ENCODE data around the gene NWD2. TPM values are rescaled to one million over a fixed set of nuclear protein-coding genes. Genes with fewer than 3 reads are reported as not detected.
A peak's percentile ranks its signal among the peaks of the same experiment; 100 is the strongest.

NWD2 gene
- total and polyA plus RNA-seq, 2 donors (not counting 1 experiment from before 2014, with no cell fraction given) = not detected

DNA sequence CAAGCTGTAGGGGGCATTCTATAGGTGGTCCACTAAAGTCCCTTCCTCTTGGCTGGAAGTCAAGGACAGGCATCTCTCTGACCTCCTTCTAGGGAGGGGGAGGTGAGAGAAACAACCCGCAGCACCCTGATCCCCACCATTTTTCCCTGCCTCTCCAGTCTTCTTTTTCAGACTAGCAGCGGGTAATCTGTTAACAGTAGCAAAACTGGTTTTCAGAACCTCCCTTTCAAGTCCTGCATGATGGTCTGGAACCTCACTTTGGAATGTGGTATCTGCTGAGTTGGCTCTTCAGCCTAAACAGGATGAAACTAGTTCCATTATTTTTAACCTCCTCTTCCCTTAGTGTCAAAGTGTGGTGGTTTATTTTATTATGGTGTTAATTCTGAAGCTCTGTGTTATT is 196.0 kb downstream of the NWD2 start:
- H3K4me1 ChIP-seq (ENCODE audit: control insufficient read depth, extremely low read depth, insufficient read depth, low read length) = no peaks in the 10 kb centered on the region
- H3K79me2 ChIP-seq (ENCODE audit: control insufficient read depth, insufficient read depth, low read length) = no peaks in the 10 kb centered on the region
- no peak for DNase-seq (ENCODE audit: low read depth in 2 of 2)
- H4K20me1 ChIP-seq (ENCODE audit: control insufficient read depth, extremely low read depth, insufficient read depth, low read length) = no peaks in the 10 kb centered on the region
- no peak overlapping the region for H3K4me3 ChIP-seq (replicated peaks in 1 of 4; ENCODE audit: control extremely low read depth in 1 of 4, insufficient read depth in 1 of 4, low read depth in 3 of 4, low read length in 4 of 4)
- no peaks in the 10 kb centered on the region for H3K36me3 ChIP-seq (ENCODE audit: control insufficient read depth, insufficient read depth, low read length)
- H3K9ac ChIP-seq (ENCODE audit: insufficient read depth, low read length) = no peak overlapping the region
- no peak for TF ChIP-seq EZH2 (IDR thresholded peaks at IDR 0.05; ENCODE audit: low read length, missing control alignments)
- TF ChIP-seq CTCF (conservative IDR thresholded peaks at IDR 0.05 in 1 of 2, IDR thresholded peaks at IDR 0.05 in 1 of 2; ENCODE audit: low read depth in 1 of 2, low read length in 2 of 2) = no peak
- no peaks in the 10 kb centered on the region for H3K27me3 ChIP-seq (ENCODE audit: control insufficient read depth, insufficient read depth, low read length)
- H3K9me3 ChIP-seq (ENCODE audit: control insufficient read depth, insufficient read depth, low read depth, low read length) = no peaks in the 10 kb centered on the region
- H2AFZ ChIP-seq (ENCODE audit: low read length) = no peak overlapping the region
- H3K27ac ChIP-seq (ENCODE audit: insufficient read depth, low read length) = no peak overlapping the region
- no peak overlapping the region for H3K4me2 ChIP-seq (ENCODE audit: extremely low read depth, insufficient read depth, low read length)

DNA sequence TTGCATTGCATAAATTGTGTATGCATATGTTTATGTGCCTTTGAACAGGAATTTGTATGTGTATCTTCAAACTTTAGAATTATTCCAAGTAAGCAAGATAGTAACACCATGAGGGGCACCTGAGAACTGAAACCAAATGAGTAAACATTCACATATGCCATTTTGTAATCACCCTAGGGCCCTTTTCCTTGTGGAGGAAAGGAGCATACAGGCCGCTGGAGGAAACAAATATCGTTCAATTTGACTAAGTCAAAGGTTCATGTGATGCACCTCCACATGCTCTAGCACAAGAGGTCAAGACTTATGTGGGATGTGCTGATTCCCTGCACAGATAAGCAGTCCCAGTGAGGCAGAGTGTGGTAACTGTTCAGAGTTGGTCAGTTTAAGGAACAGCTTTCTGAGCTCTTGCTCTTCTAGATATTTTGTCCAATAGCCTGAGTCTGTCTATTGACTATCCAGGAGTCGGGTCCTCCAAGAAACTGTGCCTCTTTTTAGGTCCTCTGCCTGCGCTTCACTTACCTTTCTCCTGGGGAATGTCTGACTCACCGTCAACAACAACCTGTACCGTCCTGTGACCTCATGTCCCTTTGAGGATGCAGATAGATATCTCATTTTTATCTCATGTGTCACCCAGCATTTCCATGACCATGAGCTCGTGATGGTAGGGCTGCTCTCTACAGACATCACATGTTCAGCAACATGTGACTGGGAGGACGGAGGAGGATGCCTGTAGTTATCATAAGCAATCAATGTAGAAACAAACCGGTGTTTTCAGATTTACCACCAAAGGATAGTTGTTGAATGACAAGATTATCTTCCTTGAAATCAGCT is 196.9 kb downstream of the NWD2 start:
- Histone ChIP-seq H3K4me1 (ENCODE audit: control insufficient read depth, extremely low read depth, insufficient read depth, low read length) (no peaks in the 10 kb centered on the region), H3K27me3 (ENCODE audit: control insufficient read depth, insufficient read depth, low read length) (no peaks in the 10 kb centered on the region), H3K36me3 (ENCODE audit: control insufficient read depth, insufficient read depth, low read length) (no peaks in the 10 kb centered on the region), H3K9ac (ENCODE audit: insufficient read depth, low read length) (no peak overlapping the region), H3K27ac (ENCODE audit: insufficient read depth, low read length) (no peak overlapping the region), H3K4me2 (ENCODE audit: extremely low read depth, insufficient read depth, low read length) (no peak overlapping the region), H2AFZ (ENCODE audit: low read length) (no peak overlapping the region), H4K20me1 (ENCODE audit: control insufficient read depth, extremely low read depth, insufficient read depth, low read length) (no peaks in the 10 kb centered on the region), H3K9me3 (ENCODE audit: control insufficient read depth, insufficient read depth, low read depth, low read length) (no peaks in the 10 kb centered on the region), H3K79me2 (ENCODE audit: control insufficient read depth, insufficient read depth, low read length) (no peaks in the 10 kb centered on the region), H3K4me3 (replicated peaks in 1 of 4; ENCODE audit: control extremely low read depth in 1 of 4, insufficient read depth in 1 of 4, low read depth in 3 of 4, low read length in 4 of 4) (no peak overlapping the region)
- TF ChIP-seq CTCF (conservative IDR thresholded peaks at IDR 0.05 in 1 of 2, IDR thresholded peaks at IDR 0.05 in 1 of 2; ENCODE audit: low read depth in 1 of 2, low read length in 2 of 2) (no peak), EZH2 (IDR thresholded peaks at IDR 0.05; ENCODE audit: low read length, missing control alignments) (no peak)
- DNase-seq (ENCODE audit: low read depth in 2 of 2) = peak in 1 of 2 donors; percentile 6

DNA sequence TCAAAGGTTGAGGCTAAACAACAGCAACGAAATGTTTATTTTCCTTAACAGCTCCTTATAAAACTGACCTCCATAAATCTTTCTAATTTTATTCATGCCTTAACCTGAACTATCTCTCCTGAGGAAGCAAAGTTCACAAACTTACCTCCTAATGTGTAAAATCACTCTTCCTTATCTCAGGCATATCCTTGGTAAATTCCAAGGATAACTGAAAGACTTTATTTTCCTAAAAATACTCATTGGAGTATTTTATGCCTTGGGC is 197.4 kb downstream of the NWD2 start:
- Histone ChIP-seq H3K9me3 (ENCODE audit: control insufficient read depth, insufficient read depth, low read depth, low read length) (no peaks in the 10 kb centered on the region), H3K36me3 (ENCODE audit: control insufficient read depth, insufficient read depth, low read length) (no peaks in the 10 kb centered on the region), H3K4me1 (ENCODE audit: control insufficient read depth, extremely low read depth, insufficient read depth, low read length) (no peaks in the 10 kb centered on the region), H3K4me3 (replicated peaks in 1 of 4; ENCODE audit: control extremely low read depth in 1 of 4, insufficient read depth in 1 of 4, low read depth in 3 of 4, low read length in 4 of 4) (no peak overlapping the region), H3K27me3 (ENCODE audit: control insufficient read depth, insufficient read depth, low read length) (peaks cover 3% of the 10 kb centered on the region), H4K20me1 (ENCODE audit: control insufficient read depth, extremely low read depth, insufficient read depth, low read length) (no peaks in the 10 kb centered on the region), H3K9ac (ENCODE audit: insufficient read depth, low read length) (no peak overlapping the region), H3K4me2 (ENCODE audit: extremely low read depth, insufficient read depth, low read length) (no peak overlapping the region), H3K79me2 (ENCODE audit: control insufficient read depth, insufficient read depth, low read length) (no peaks in the 10 kb centered on the region), H2AFZ (ENCODE audit: low read length) (no peak overlapping the region), H3K27ac (ENCODE audit: insufficient read depth, low read length) (no peak overlapping the region)
- TF ChIP-seq CTCF (conservative IDR thresholded peaks at IDR 0.05 in 1 of 2, IDR thresholded peaks at IDR 0.05 in 1 of 2; ENCODE audit: low read depth in 1 of 2, low read length in 2 of 2) (no peak), EZH2 (IDR thresholded peaks at IDR 0.05; ENCODE audit: low read length, missing control alignments) (no peak)
- no peak for DNase-seq (ENCODE audit: low read depth in 2 of 2)

Data from fibroblast of lung (primary cell).